AG20443 (cell line): ENCODE results near the gene DMAC2L.
"Not testable (repeated sequence)": the region's sequence is repeated elsewhere in the genome, so short reads cannot be mapped to it uniquely, and the experiment has no call there.

Source experiments
- DNase-seq: peaks from one replicate; pipeline ENCODE4 v3.0.0; 2012; ENCODE audit warnings: low spot score, mixed read lengths

DMAC2L gene

GRCh38 chr14:50311972-50312733 is at the start of gene DMAC2L, which contains the start of gene L2HGDH:
DMAC2L (plus strand) TSS chr14:50312324; CDS start chr14:50321488, 9,164 bp downstream.
L2HGDH (minus strand) TSS chr14:50312229; CDS start chr14:50312150, 79 bp downstream.
- peak; percentile 99 for DNase-seq

- no peak for DNase-seq
Measured at GRCh38 chr14:50262865-50263264, 49.3 kb upstream of the DMAC2L start.

GRCh38 chr14:50263321-50263720 is 48.8 kb upstream of the DMAC2L start:
- no peak for DNase-seq

GRCh38 chr14:50265029-50265428 is 47.1 kb upstream of the DMAC2L start:
- no peak for DNase-seq

GRCh38 chr14:50270932-50271331 is 41.2 kb upstream of the DMAC2L start:
- no peak for DNase-seq

- no peak for DNase-seq
Measured at GRCh38 chr14:50272498-50272897, 39.6 kb upstream of the DMAC2L start.

GRCh38 chr14:50285861-50286260 is 26.3 kb upstream of the DMAC2L start:
- DNase-seq = no peak

GRCh38 chr14:50288146-50288545 is 24.0 kb upstream of the DMAC2L start:
- no peak for DNase-seq

- no peak for DNase-seq
Measured at GRCh38 chr14:50290306-50290705, 21.8 kb upstream of the DMAC2L start.

- DNase-seq = no peak
Measured at GRCh38 chr14:50299585-50299984, 12.5 kb upstream of the DMAC2L start.

- DNase-seq = no peak
Measured at GRCh38 chr14:50301914-50302313, 10.2 kb upstream of the DMAC2L start.

- DNase-seq = peak; percentile 16
Measured at GRCh38 chr14:50303744-50304471, 8.2 kb upstream of the DMAC2L start.

GRCh38 chr14:50308363-50308915 is 3.7 kb upstream of the DMAC2L start:
- DNase-seq = no peak

GRCh38 chr14:50310445-50310844 is 1.7 kb upstream of the DMAC2L start:
- DNase-seq = no peak

GRCh38 chr14:50311337-50311971 is 670 bp upstream of the DMAC2L start:
- DNase-seq = peak; percentile 8

- DNase-seq = no peak
Measured at GRCh38 chr14:50312734-50313054, 570 bp downstream of the DMAC2L start.

GRCh38 chr14:50314098-50314497 is 2.0 kb downstream of the DMAC2L start:
- DNase-seq = not testable (repeated sequence)

GRCh38 chr14:50318031-50318626 is 6.0 kb downstream of the DMAC2L start:
- peak; percentile 33 for DNase-seq

- DNase-seq = no peak
Measured at GRCh38 chr14:50319293-50319692, 7.2 kb downstream of the DMAC2L start.

- DNase-seq = no peak
Measured at GRCh38 chr14:50319721-50320120, 7.6 kb downstream of the DMAC2L start.

- peak; percentile 66 for DNase-seq
Measured at GRCh38 chr14:50320283-50320682, 8.2 kb downstream of the DMAC2L start.

GRCh38 chr14:50321009-50321660 is 9.0 kb downstream of the DMAC2L start:
- peak; percentile 79 for DNase-seq
